Measurements from ENCODE around the gene GRIN2A.
A peak's percentile ranks its signal among the peaks of the same experiment; 100 is the strongest.

Gene GRIN2A

DNA sequence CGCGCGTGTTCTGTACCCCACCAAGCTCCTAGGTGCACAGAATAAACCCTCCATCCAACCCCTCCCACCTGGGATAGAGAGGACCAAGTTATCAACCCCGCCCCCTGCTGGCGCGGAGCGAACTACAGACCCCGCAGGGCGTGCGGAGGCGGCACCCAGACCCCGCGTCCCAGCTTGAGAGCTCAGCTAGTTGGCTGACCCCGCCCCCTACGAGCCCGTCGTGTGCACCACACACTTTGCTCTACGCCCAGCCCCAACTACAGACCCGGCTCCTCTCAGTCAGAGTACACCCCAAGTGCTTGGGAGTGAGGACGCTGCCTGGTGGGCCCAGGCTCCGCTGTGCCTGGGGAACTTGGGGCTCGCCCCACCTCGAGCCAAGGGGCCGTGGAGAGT is 1.5 kb downstream of the GRIN2A start:
- no peak for FAIRE-seq
- DNase-seq (ENCODE audit: insufficient read length) = peak; percentile 28
- TF ChIP-seq POLR2A (IDR thresholded peaks at IDR 0.05; ENCODE audit: low read depth, low read length) = no peak
- no peak for TF ChIP-seq POLR2AphosphoS5 (IDR thresholded peaks at IDR 0.05; ENCODE audit: low read depth, low read length)

- TF ChIP-seq POLR2AphosphoS5 (IDR thresholded peaks at IDR 0.05; ENCODE audit: low read depth, low read length) (no peak), TAF1 (IDR thresholded peaks at IDR 0.05; ENCODE audit: borderline replicate concordance, low read depth, low read length) (no peak), POLR2A (IDR thresholded peaks at IDR 0.05; ENCODE audit: low read depth, low read length) (no peak)
- no peak for FAIRE-seq
- no peak for DNase-seq (ENCODE audit: insufficient read length)
Observed at GRCh38 chr16:10180042-10180770, 2.0 kb downstream of the GRIN2A start.

- no peak for FAIRE-seq
- no peak for DNase-seq (ENCODE audit: insufficient read length)
- no peak for TF ChIP-seq POLR2A (IDR thresholded peaks at IDR 0.05; ENCODE audit: low read depth, low read length)
- TF ChIP-seq TAF1 (IDR thresholded peaks at IDR 0.05; ENCODE audit: borderline replicate concordance, low read depth, low read length) = no peak
- TF ChIP-seq POLR2AphosphoS5 (IDR thresholded peaks at IDR 0.05; ENCODE audit: low read depth, low read length) = no peak
Observed at GRCh38 chr16:10178526-10178925, 3.7 kb downstream of the GRIN2A start.

- TF ChIP-seq POLR2AphosphoS5 (IDR thresholded peaks at IDR 0.05; ENCODE audit: low read depth, low read length) = no peak
- TF ChIP-seq TAF1 (IDR thresholded peaks at IDR 0.05; ENCODE audit: borderline replicate concordance, low read depth, low read length) = no peak
- no peak for TF ChIP-seq POLR2A (IDR thresholded peaks at IDR 0.05; ENCODE audit: low read depth, low read length)
- DNase-seq (ENCODE audit: insufficient read length) = no peak
- no peak for FAIRE-seq
Observed at GRCh38 chr16:10178080-10178479, 4.1 kb downstream of the GRIN2A start.

DNA sequence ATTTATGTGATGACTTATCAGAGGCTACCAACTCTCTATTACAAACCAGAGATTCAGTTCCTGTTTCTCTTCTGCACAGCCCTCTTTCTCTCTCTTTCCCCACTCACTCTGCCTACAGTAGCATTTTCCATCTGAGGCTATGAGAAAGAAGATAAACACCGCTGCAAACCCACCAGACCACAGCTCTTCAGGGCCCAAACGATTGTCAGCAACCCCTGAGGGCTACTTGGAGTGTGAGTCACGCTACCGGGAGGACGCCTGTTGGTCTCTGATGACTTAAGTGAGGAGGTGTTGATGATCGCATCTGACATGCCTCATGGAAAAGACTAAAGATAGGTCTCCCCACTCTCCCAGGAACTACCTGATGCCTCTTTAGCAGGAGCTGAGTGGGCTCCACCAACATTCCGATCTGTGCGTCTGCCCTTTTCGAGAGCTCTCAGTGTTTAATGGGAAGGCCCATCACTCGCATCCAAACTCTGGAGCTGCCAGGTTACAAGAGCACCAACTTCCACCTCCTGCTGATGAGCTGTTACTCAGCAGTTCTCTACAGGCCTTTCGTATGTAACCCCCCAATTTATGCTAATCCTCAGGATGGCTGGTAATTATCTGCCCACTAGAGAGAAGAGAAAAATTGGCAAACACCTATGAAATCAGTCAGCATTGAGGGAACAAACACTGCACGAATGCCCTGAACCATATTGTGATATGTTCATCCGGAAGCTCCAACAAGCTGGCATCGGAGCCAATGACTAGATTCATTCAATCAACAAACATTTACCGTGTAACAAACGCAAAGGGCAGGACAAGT is 9.2 kb downstream of the GRIN2A start:
- no peak for DNase-seq (ENCODE audit: insufficient read length)
- FAIRE-seq = no peak
- no peak for TF ChIP-seq TAF1 (IDR thresholded peaks at IDR 0.05; ENCODE audit: borderline replicate concordance, low read depth, low read length)
- no peak for TF ChIP-seq POLR2A (IDR thresholded peaks at IDR 0.05; ENCODE audit: low read depth, low read length)
- TF ChIP-seq POLR2AphosphoS5 (IDR thresholded peaks at IDR 0.05; ENCODE audit: low read depth, low read length) = no peak

- DNase-seq (ENCODE audit: insufficient read length) = no peak
- FAIRE-seq = no peak
- TF ChIP-seq POLR2A (IDR thresholded peaks at IDR 0.05; ENCODE audit: low read depth, low read length) (no peak), POLR2AphosphoS5 (IDR thresholded peaks at IDR 0.05; ENCODE audit: low read depth, low read length) (no peak)
Observed at GRCh38 chr16:10171221-10171620, 11.0 kb downstream of the GRIN2A start.

DNA sequence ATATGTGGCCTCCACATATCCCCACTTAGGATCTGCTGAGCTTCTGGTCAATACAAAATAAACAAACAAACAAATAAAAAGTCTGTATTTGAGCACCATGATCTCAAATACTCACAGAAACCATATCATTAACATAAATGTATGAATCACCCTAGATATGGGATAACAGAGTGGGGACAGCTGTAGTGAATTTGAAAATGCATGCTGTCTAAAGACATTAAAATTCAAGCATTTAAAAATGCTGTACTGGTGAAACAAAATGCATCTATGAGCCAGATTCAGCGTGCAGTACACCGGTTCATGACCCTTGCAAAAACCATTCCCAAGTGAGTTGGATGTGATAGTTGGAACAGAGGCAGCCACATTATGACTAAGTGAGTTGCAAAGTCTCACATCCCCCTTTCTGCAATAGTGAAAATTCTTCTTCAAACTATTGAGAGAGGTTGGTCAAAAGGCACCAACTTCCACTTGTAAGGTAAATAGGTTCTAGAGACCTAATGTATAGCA is 12.3 kb downstream of the GRIN2A start:
- FAIRE-seq = no peak

GRCh38 chr16:10169031-10169430 is 13.2 kb downstream of the GRIN2A start:
- TF ChIP-seq TAF1 (IDR thresholded peaks at IDR 0.05; ENCODE audit: borderline replicate concordance, low read depth, low read length) = no peak
- TF ChIP-seq POLR2AphosphoS5 (IDR thresholded peaks at IDR 0.05; ENCODE audit: low read depth, low read length) = no peak
- TF ChIP-seq POLR2A (IDR thresholded peaks at IDR 0.05; ENCODE audit: low read depth, low read length) = no peak
- no peak for FAIRE-seq
- no peak for DNase-seq (ENCODE audit: insufficient read length)

More for the DNA sequence above, 12.3 kb downstream of the GRIN2A start:
- TF ChIP-seq POLR2AphosphoS5 (IDR thresholded peaks at IDR 0.05; ENCODE audit: low read depth, low read length) (no peak), TAF1 (IDR thresholded peaks at IDR 0.05; ENCODE audit: borderline replicate concordance, low read depth, low read length) (no peak), POLR2A (IDR thresholded peaks at IDR 0.05; ENCODE audit: low read depth, low read length) (no peak)
- DNase-seq (ENCODE audit: insufficient read length) = no peak

GRCh38 chr16:10168258-10168657 is 14.0 kb downstream of the GRIN2A start:
- FAIRE-seq (no peak), DNase-seq (ENCODE audit: insufficient read length) (no peak)
- TF ChIP-seq POLR2AphosphoS5 (IDR thresholded peaks at IDR 0.05; ENCODE audit: low read depth, low read length) = no peak
- TF ChIP-seq POLR2A (IDR thresholded peaks at IDR 0.05; ENCODE audit: low read depth, low read length) = no peak
- no peak for TF ChIP-seq TAF1 (IDR thresholded peaks at IDR 0.05; ENCODE audit: borderline replicate concordance, low read depth, low read length)

- DNase-seq (ENCODE audit: insufficient read length) (no peak), FAIRE-seq (no peak)
- TF ChIP-seq TAF1 (IDR thresholded peaks at IDR 0.05; ENCODE audit: borderline replicate concordance, low read depth, low read length) = no peak
- no peak for TF ChIP-seq POLR2A (IDR thresholded peaks at IDR 0.05; ENCODE audit: low read depth, low read length)
- TF ChIP-seq POLR2AphosphoS5 (IDR thresholded peaks at IDR 0.05; ENCODE audit: low read depth, low read length) = no peak
Observed at GRCh38 chr16:10165643-10166042, 16.6 kb downstream of the GRIN2A start.

- no peak for TF ChIP-seq POLR2A (IDR thresholded peaks at IDR 0.05; ENCODE audit: low read depth, low read length)
- no peak for TF ChIP-seq POLR2AphosphoS5 (IDR thresholded peaks at IDR 0.05; ENCODE audit: low read depth, low read length)
- TF ChIP-seq TAF1 (IDR thresholded peaks at IDR 0.05; ENCODE audit: borderline replicate concordance, low read depth, low read length) = no peak
- no peak for DNase-seq (ENCODE audit: insufficient read length)
- no peak for FAIRE-seq
Observed at GRCh38 chr16:10162981-10163380, 19.2 kb downstream of the GRIN2A start.

DNA sequence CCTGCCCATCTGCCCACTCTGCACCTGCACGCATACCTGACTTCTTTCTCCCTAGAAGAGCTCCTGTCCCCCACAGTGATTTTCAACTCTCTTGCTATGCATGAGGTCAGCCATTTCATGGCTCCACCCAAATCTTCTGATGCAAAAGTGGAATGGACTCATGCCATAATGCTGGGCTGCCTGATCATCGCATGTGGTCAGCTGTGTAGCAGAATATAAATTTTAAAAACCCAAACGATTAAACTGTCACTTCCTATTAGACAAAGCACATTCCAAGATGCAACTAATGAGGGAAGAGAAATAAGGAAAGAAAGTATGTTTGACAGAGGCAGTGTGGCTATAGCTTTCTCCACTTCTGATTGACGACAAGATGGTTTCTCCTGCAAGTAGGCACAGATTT is 26.1 kb downstream of the GRIN2A start:
- DNase-seq (ENCODE audit: insufficient read length) = no peak
- no peak for FAIRE-seq
- TF ChIP-seq TAF1 (IDR thresholded peaks at IDR 0.05; ENCODE audit: borderline replicate concordance, low read depth, low read length) = no peak
- no peak for TF ChIP-seq POLR2AphosphoS5 (IDR thresholded peaks at IDR 0.05; ENCODE audit: low read depth, low read length)
- no peak for TF ChIP-seq POLR2A (IDR thresholded peaks at IDR 0.05; ENCODE audit: low read depth, low read length)
